Measurements from ENCODE around the gene STXBP1. TPM values are rescaled to one million over a fixed set of nuclear protein-coding genes. Genes with fewer than 3 reads are reported as not detected.

Gene STXBP1
- polyA plus RNA-seq, 2 of the 4 experiments (the other 2 are of a cell fraction) = 13.3 to 22.6 TPM

GRCh38 chr9:127587966-127588365 is 24.1 kb upstream of the STXBP1 start:
- WGBS (ENCODE audit: missing lambda C conversion rate) = 84% methylated on average over 2 of the region's 2 CpGs
- Histone ChIP-seq H3K4me3 (no peak overlapping the region), H3K27ac (no peak overlapping the region), H3K4me1 (peaks cover 38% of the 10 kb centered on the region; the same call in 2 of the 3 replicates), H3K9me3 (peaks cover 8% of the 10 kb centered on the region; the same call in 2 of the 3 replicates), H3K4me2 (no peak overlapping the region)
- DNase-seq (ENCODE audit: low read depth in 1 of 2, low spot score in 1 of 2) = no peak
- ChIA-PET POLR2A (no interaction called here), CTCF (interaction anchor here (1.0 to 32.4 kb wide), 18 partner anchors 11 to 334 kb away, joined by 3 to 821 read pairs (median 12); partner anchors contain the start of gene TOR2A)
- no peak for FAIRE-seq
- TF ChIP-seq MYC (IDR thresholded peaks at IDR 0.05; ENCODE audit: borderline replicate concordance, low read length) (no peak), CHD4 (IDR thresholded peaks at IDR 0.05; ENCODE audit: borderline replicate concordance) (no peak), NR3C1 (IDR thresholded peaks at IDR 0.05) (no peak), NFE2L2 (conservative IDR thresholded peaks at IDR 0.05; ENCODE audit: low read length) (no peak), HOXB13 (CRISPR knock-in tag; IDR thresholded peaks at IDR 0.05; ENCODE audit: low read depth) (no peak), GATA3 (IDR thresholded peaks at IDR 0.05; ENCODE audit: borderline replicate concordance) (no peak), KDM5A (IDR thresholded peaks at IDR 0.05) (no peak), FOSB (CRISPR knock-in tag; IDR thresholded peaks at IDR 0.05) (no peak)
- ATAC-seq = no peak

GRCh38 chr9:127588740-127589506 is 23.2 kb upstream of the STXBP1 start:
- no peaks in the 10 kb centered on the region for H3K9me3 ChIP-seq
- no peak for DNase-seq (ENCODE audit: low read depth in 1 of 2, low spot score in 1 of 2)
- no peak for ATAC-seq
- 0 out of 6 replicates have a peak overlapping the region, but pooled peaks of 1 of the 2 experiments have one; percentile 8 for H3K27ac ChIP-seq
- H3K4me3 ChIP-seq = no peak overlapping the region
- no peak for TF ChIP-seq RARB (CRISPR knock-in tag; IDR thresholded peaks at IDR 0.05)
- TF ChIP-seq PHF8 (IDR thresholded peaks at IDR 0.05; ENCODE audit: borderline replicate concordance, low read depth) = no peak
- TF ChIP-seq MAZ (IDR thresholded peaks at IDR 0.05; ENCODE audit: borderline replicate concordance, low read depth, low read length) = no peak
- no peak for TF ChIP-seq RFX5 (IDR thresholded peaks at IDR 0.05)
- TF ChIP-seq FOSB (CRISPR knock-in tag; IDR thresholded peaks at IDR 0.05) = no peak
- no peak for TF ChIP-seq HMGXB4 (CRISPR knock-in tag; IDR thresholded peaks at IDR 0.05; ENCODE audit: borderline replicate concordance)
- no peak for TF ChIP-seq KDM1A (IDR thresholded peaks at IDR 0.05; ENCODE audit: low read depth)
- no peak for TF ChIP-seq RNF2 (IDR thresholded peaks at IDR 0.05; ENCODE audit: borderline replicate concordance, low read depth)
- TF ChIP-seq PBX3 (IDR thresholded peaks at IDR 0.05) = no peak
- no peak for TF ChIP-seq FOSL2 (IDR thresholded peaks at IDR 0.05)
- no peak for TF ChIP-seq FOSL2 (CRISPR knock-in tag; IDR thresholded peaks at IDR 0.05)
- TF ChIP-seq MAX (IDR thresholded peaks at IDR 0.05) = no peak
- H3K4me2 ChIP-seq = no peak overlapping the region
- peaks cover 35% of the 10 kb centered on the region; the same call in 2 of the 3 replicates for H3K4me1 ChIP-seq
- 79% methylated on average over 4 of the region's 5 CpGs for WGBS (ENCODE audit: missing lambda C conversion rate)
- no peak for FAIRE-seq
- CTCF ChIA-PET = interaction anchor here (0.5 to 32.4 kb wide), 34 partner anchors 9 to 529 kb away, joined by 3 to 821 read pairs (median 5); partner anchors contain the start of genes CFAP157, SH2D3C, STXBP1 and TOR2A
- POLR2A ChIA-PET = no interaction called here

GRCh38 chr9:127589955-127590370 is 22.1 kb upstream of the STXBP1 start:
- Histone ChIP-seq H3K4me3 (no peak overlapping the region), H3K4me2 (peak overlapping the region; percentile 51; the same call in 1 of the 3 replicates), H3K9me3 (no peaks in the 10 kb centered on the region), H3K4me1 (peaks cover 27% of the 10 kb centered on the region; the same call in 2 of the 3 replicates), H3K27ac (no peak overlapping the region)
- TF ChIP-seq RCOR1 (IDR thresholded peaks at IDR 0.05; ENCODE audit: low read depth, low read length) (no peak), SMC3 (IDR thresholded peaks at IDR 0.05) (peak; percentile 94), SREBF2 (IDR thresholded peaks at IDR 0.05) (no peak), EHMT2 (IDR thresholded peaks at IDR 0.05; ENCODE audit: low read depth) (no peak), HES2 (IDR thresholded peaks at IDR 0.05) (no peak), EHF (CRISPR knock-in tag; IDR thresholded peaks at IDR 0.05) (no peak), RAD21 (conservative IDR thresholded peaks at IDR 0.05 in 1 of 2, IDR thresholded peaks at IDR 0.05 in 1 of 2) (peak; percentile 88 to 92), CTCF (IDR thresholded peaks at IDR 0.05) (peak; percentile 88)
- DNase-seq (ENCODE audit: low read depth in 1 of 2, low spot score in 1 of 2) (peak; percentile 78 to 81), ATAC-seq (peak; percentile 79 to 80), FAIRE-seq (no peak)
- POLR2A ChIA-PET = no interaction called here
- WGBS (ENCODE audit: missing lambda C conversion rate) = 12% methylated on average over 8 of the region's 8 CpGs
- CTCF ChIA-PET = interaction anchor here (0.6 to 32.4 kb wide), 52 partner anchors 9 to 528 kb away, joined by 3 to 821 read pairs (median 4); partner anchors contain the start of genes CDK9, CFAP157, PTRH1 and SH2D3C
